Endothelial cell of umbilical vein (primary cell): Measurements from ENCODE around the gene MESP2.

Experiments used
- EZH2 ChIP-seq: IDR thresholded peaks from 2 replicates; pipeline ENCODE4 v1.6.1; 2012; ENCODE audit warnings: borderline replicate concordance, low read depth, mild to moderate bottlenecking, moderate library complexity, low read length, inconsistent platforms; ENCODE audit not compliant: severe bottlenecking
- FOS ChIP-seq: IDR thresholded peaks from 2 replicates; pipeline ENCODE4 v1.6.1; 2011; ENCODE audit warnings: mild to moderate bottlenecking, low read length, moderate library complexity, borderline replicate concordance; ENCODE audit not compliant: insufficient read depth
- JUN ChIP-seq: IDR thresholded peaks from 2 replicates; pipeline ENCODE4 v1.6.1; 2011; ENCODE audit warnings: borderline replicate concordance, low read depth; ENCODE audit not compliant: insufficient read length, insufficient read depth
- MYC ChIP-seq: IDR thresholded peaks from one replicate; pipeline ENCODE4 v1.6.1; 2011; ENCODE audit warnings: mild to moderate bottlenecking, low read depth, low read length
- POLR2AphosphoS5 ChIP-seq: IDR thresholded peaks from 2 replicates; pipeline ENCODE4 v1.6.1; 2012; ENCODE audit warnings: low read depth, mild to moderate bottlenecking, control low read depth, low read length, moderate library complexity; ENCODE audit not compliant: insufficient read depth
- TF ChIP-seq, protein P1 (sequence below), 2 donors: IDR thresholded peaks; 1 replicate in 1 of 2; 2 replicates in 1 of 2; pipeline ENCODE4 v1.5.1; 2011; ENCODE audit warnings: low read length in 2 of 2, mild to moderate bottlenecking in 2 of 2, moderate library complexity in 2 of 2, control low read depth in 1 of 2, inconsistent platforms in 1 of 2, low read depth in 1 of 2; ENCODE audit not compliant: insufficient read depth in 1 of 2; ENCODE audit errors: extremely low read depth in 1 of 2

DNA sequence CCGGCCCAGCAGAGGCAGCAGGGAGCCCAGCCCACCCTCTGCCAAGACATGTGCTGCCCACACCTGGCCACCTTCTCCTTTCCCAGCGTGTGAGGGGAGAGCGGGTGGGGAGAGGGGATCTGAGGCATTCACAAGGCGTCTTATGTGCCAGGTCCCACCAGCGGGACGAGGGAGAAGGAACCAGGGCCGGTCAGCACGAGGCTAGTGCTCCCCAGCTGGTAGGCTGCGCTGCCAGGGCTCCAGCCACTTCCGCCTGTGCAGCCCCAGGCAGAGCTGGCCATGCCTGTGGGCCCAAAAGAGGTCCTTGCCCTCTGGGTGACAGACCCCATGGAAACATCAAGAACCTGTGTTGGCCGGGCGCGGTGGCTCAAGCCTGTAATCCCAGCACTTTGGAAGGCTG lies 31.0 kb upstream of the MESP2 start:
- TF ChIP-seq, protein P1, sequence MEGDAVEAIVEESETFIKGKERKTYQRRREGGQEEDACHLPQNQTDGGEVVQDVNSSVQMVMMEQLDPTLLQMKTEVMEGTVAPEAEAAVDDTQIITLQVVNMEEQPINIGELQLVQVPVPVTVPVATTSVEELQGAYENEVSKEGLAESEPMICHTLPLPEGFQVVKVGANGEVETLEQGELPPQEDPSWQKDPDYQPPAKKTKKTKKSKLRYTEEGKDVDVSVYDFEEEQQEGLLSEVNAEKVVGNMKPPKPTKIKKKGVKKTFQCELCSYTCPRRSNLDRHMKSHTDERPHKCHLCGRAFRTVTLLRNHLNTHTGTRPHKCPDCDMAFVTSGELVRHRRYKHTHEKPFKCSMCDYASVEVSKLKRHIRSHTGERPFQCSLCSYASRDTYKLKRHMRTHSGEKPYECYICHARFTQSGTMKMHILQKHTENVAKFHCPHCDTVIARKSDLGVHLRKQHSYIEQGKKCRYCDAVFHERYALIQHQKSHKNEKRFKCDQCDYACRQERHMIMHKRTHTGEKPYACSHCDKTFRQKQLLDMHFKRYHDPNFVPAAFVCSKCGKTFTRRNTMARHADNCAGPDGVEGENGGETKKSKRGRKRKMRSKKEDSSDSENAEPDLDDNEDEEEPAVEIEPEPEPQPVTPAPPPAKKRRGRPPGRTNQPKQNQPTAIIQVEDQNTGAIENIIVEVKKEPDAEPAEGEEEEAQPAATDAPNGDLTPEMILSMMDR (IDR thresholded peaks at IDR 0.05; ENCODE audit: extremely low read depth in 1 of 2, insufficient read depth in 1 of 2, low read depth in 1 of 2, low read length in 2 of 2) = no peak
- TF ChIP-seq EZH2 = no peak
- no peak for TF ChIP-seq JUN
- no peak for TF ChIP-seq FOS
- TF ChIP-seq MYC = no peak
- no peak for TF ChIP-seq POLR2AphosphoS5
